Mesenchymal stem cell (in vitro differentiated cells and primary cell): ENCODE data around the gene NAALAD2.

Source experiments
- DNase-seq: peaks from one replicate; pipeline ENCODE4 v3.0.0-alpha.2; 2013
- H2AFZ ChIP-seq: one replicate; pipeline ENCODE4 v1.6.1; 2013; ENCODE audit warnings: low read depth, mild to moderate bottlenecking, control low read depth, inconsistent platforms, low read length, moderate library complexity
- H2AK5ac ChIP-seq: 2 replicates; pipeline ENCODE4 v1.6.1; 2013; ENCODE audit warnings: low read length, moderate library complexity, mild to moderate bottlenecking, inconsistent platforms; ENCODE audit not compliant: severe bottlenecking
- H2BK120ac ChIP-seq: one replicate; pipeline ENCODE4 v1.6.1; 2013; ENCODE audit warnings: low read depth, mild to moderate bottlenecking, inconsistent platforms, low read length, moderate library complexity
- H2BK12ac ChIP-seq, 2 experiments: one replicate each; pipeline ENCODE4 v1.6.1; 2013; ENCODE audit warnings: inconsistent platforms in 2 of 2, low read length in 2 of 2, mild to moderate bottlenecking in 2 of 2, moderate library complexity in 2 of 2, control low read depth in 1 of 2
- H2BK15ac ChIP-seq: one replicate; pipeline ENCODE4 v1.6.1; 2013; ENCODE audit warnings: mild to moderate bottlenecking, low read depth, inconsistent platforms; ENCODE audit not compliant: poor library complexity, severe bottlenecking
- H2BK5ac ChIP-seq: 2 replicates; pipeline ENCODE4 v1.6.1; 2013; ENCODE audit warnings: low read depth, mild to moderate bottlenecking, low read length, control low read depth, inconsistent platforms; ENCODE audit not compliant: poor library complexity, severe bottlenecking
- H3K14ac ChIP-seq, 2 experiments: one replicate each; pipeline ENCODE4 v1.6.1; 2013; ENCODE audit warnings: inconsistent platforms in 2 of 2, low read length in 2 of 2, control low read depth in 1 of 2, mild to moderate bottlenecking in 1 of 2, moderate library complexity in 1 of 2
- H3K18ac ChIP-seq, 2 experiments: one replicate each; pipeline ENCODE4 v1.6.1; 2013; ENCODE audit warnings: inconsistent platforms in 2 of 2, low read length in 2 of 2, control low read depth in 1 of 2, low read depth in 1 of 2, mild to moderate bottlenecking in 1 of 2
- H3K23ac ChIP-seq, 2 experiments: one replicate each; pipeline ENCODE4 v1.6.1; 2013; ENCODE audit warnings: inconsistent platforms in 2 of 2, low read length in 2 of 2, mild to moderate bottlenecking in 2 of 2, moderate library complexity in 2 of 2, control low read depth in 1 of 2
- H3K27ac ChIP-seq: 2 replicates; pipeline ENCODE4 v1.5.1; 2013; ENCODE audit warnings: mild to moderate bottlenecking, moderate library complexity, low read length, control low read depth, inconsistent platforms; ENCODE audit not compliant: poor library complexity, severe bottlenecking
- H3K27me3 ChIP-seq, 2 experiments: 2 replicates each; pipeline versions ENCODE4 v1.6.1 to v1.7.0; 2013; ENCODE audit warnings: low read length in 2 of 2, mild to moderate bottlenecking in 2 of 2, moderate library complexity in 2 of 2, control low read depth in 1 of 2, inconsistent platforms in 1 of 2; ENCODE audit not compliant: control insufficient read depth in 1 of 2, insufficient read depth in 1 of 2
- H3K36me3 ChIP-seq, 2 experiments: 2 replicates each; pipeline versions ENCODE4 v1.6.1 to v1.7.0; 2013; ENCODE audit warnings: low read length in 2 of 2, control low read depth in 1 of 2, inconsistent platforms in 1 of 2, low read depth in 1 of 2, mild to moderate bottlenecking in 1 of 2; ENCODE audit not compliant: insufficient read depth in 2 of 2, control insufficient read depth in 1 of 2
- H3K4ac ChIP-seq, 2 experiments: one replicate each; pipeline ENCODE4 v1.6.1; 2013; ENCODE audit warnings: inconsistent platforms in 2 of 2, low read length in 2 of 2, mild to moderate bottlenecking in 2 of 2, moderate library complexity in 2 of 2, control low read depth in 1 of 2, low read depth in 1 of 2
- H3K4me1 ChIP-seq: 2 replicates; pipeline ENCODE4 v1.6.1; 2013; ENCODE audit warnings: low read depth, low read length, control low read depth; ENCODE audit not compliant: control insufficient read depth, insufficient read depth
- H3K4me2 ChIP-seq: 2 replicates; pipeline ENCODE4 v1.6.1; 2013; ENCODE audit warnings: low read length, mild to moderate bottlenecking, inconsistent platforms; ENCODE audit not compliant: poor library complexity, severe bottlenecking
- H3K4me3 ChIP-seq, 2 experiments: 2 replicates each; pipeline versions ENCODE4 v1.5.1 to v1.7.0; 2013; ENCODE audit warnings: low read length in 2 of 2, mild to moderate bottlenecking in 2 of 2, control low read depth in 1 of 2, low read depth in 1 of 2; ENCODE audit not compliant: insufficient read depth in 1 of 2
- H3K79me1 ChIP-seq: replicated peaks from 2 replicates; pipeline ENCODE4 v1.6.1; 2013; ENCODE audit warnings: mild to moderate bottlenecking, control low read depth, low read length, inconsistent platforms; ENCODE audit not compliant: poor library complexity, severe bottlenecking
- H3K9ac ChIP-seq: 2 replicates; pipeline ENCODE4 v1.7.0; 2013; ENCODE audit warnings: mild to moderate bottlenecking, low read length, moderate library complexity
- H3K9me3 ChIP-seq: 2 replicates; pipeline ENCODE4 v1.7.0; 2013; ENCODE audit warnings: mild to moderate bottlenecking, low read length; ENCODE audit not compliant: control insufficient read depth
- H4K8ac ChIP-seq: one replicate; pipeline ENCODE4 v1.6.1; 2013; ENCODE audit warnings: inconsistent platforms, mild to moderate bottlenecking, low read length, moderate library complexity
- H4K91ac ChIP-seq: one replicate; pipeline ENCODE4 v1.6.1; 2013; ENCODE audit warnings: mild to moderate bottlenecking, low read length, inconsistent platforms
- WGBS: methylation state at CpG from one replicate; pipeline ENCODE4 v1.1.7; 2013; ENCODE audit warnings: mixed read lengths; 5-methylcytosine and 5-hydroxymethylcytosine counted together

NAALAD2 gene

GRCh38 chr11:90124371-90124770, 10.1 kb upstream of the NAALAD2 start:
- Histone ChIP-seq H3K27ac (no peak overlapping the region), H3K4ac (no peak overlapping the region), H3K9me3 (no peaks in the 10 kb centered on the region), H3K9ac (no peak overlapping the region), H2BK15ac (no peak overlapping the region), H3K79me1 (no peaks in the 10 kb centered on the region), H2BK120ac (no peak overlapping the region), H3K4me3 (no peak overlapping the region), H4K8ac (no peak overlapping the region), H3K23ac (no peak overlapping the region), H3K18ac (no peak overlapping the region), H3K36me3 (no peaks in the 10 kb centered on the region), H3K14ac (no peak overlapping the region), H3K4me1 (no peaks in the 10 kb centered on the region), H2BK12ac (no peak overlapping the region), H2AK5ac (no peak overlapping the region), H2BK5ac (no peak overlapping the region), H2AFZ (no peak overlapping the region), H3K4me2 (no peak overlapping the region), H3K27me3 (peaks cover 0 to 2% of the 10 kb centered on the region in 2 experiments), H4K91ac (no peak overlapping the region)
- no peak for DNase-seq
- WGBS = no CpG with 5 or more reads among the region's 1 CpG

DNA sequence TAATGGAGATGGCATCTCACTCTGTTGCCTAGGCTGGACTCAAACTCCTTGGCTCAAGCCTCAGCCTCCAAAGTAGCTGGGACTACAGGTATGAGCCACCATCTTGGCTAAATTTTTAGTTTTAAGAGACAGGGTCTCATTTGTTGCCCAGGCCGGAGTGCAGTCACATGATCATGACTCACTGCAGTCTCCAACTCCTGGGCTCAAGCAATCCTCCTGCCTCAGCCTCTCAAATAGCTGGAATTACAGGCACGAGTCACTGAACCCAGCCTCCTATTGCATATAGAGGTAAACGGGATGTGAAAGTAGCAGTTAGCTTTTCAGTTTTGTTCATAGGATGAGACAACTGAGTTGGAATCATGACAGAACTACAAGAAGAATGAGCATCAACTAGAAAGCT, 9.5 kb upstream of the NAALAD2 start:
- WGBS = 70% methylated on average over 3 of the region's 3 CpGs
- no peak overlapping the region for H3K14ac ChIP-seq
- no peaks in the 10 kb centered on the region for H3K4me1 ChIP-seq

GRCh38 chr11:90133560-90134477, 644 bp upstream of the NAALAD2 start:
- no peak overlapping the region for H3K14ac ChIP-seq
- no peak overlapping the region for H2BK12ac ChIP-seq
- no peak overlapping the region for H2BK15ac ChIP-seq
- H3K4me1 ChIP-seq = no peaks in the 10 kb centered on the region
- H2BK120ac ChIP-seq = no peak overlapping the region
- no peak overlapping the region for H4K91ac ChIP-seq
- H3K4me3 ChIP-seq = peak overlapping the region; percentile 69 to 87
- peak overlapping the region; percentile 38 for H3K27ac ChIP-seq
- no peaks in the 10 kb centered on the region for H3K9me3 ChIP-seq
- H2BK5ac ChIP-seq = no peak overlapping the region
- H3K27me3 ChIP-seq = no peaks in the 10 kb centered on the region
- no peaks in the 10 kb centered on the region for H3K36me3 ChIP-seq
- H3K9ac ChIP-seq = peak overlapping the region; percentile 85
- DNase-seq = no peak
- no peak overlapping the region for H3K23ac ChIP-seq
- peak overlapping the region; percentile 64 to 89 for H3K18ac ChIP-seq
- H3K4me2 ChIP-seq = peak overlapping the region; percentile 84
- H2AFZ ChIP-seq = peak overlapping the region; percentile 76
- H3K79me1 ChIP-seq = peaks cover under 1% of the 10 kb centered on the region
- 7% methylated on average over 11 of the region's 11 CpGs for WGBS
- peak overlapping the region in 1 of 2 experiments; percentile 75 for H3K4ac ChIP-seq
- H4K8ac ChIP-seq = peak overlapping the region; percentile 80
- H2AK5ac ChIP-seq = no peak overlapping the region

More for the DNA sequence above, 9.5 kb upstream of the NAALAD2 start:
- Histone ChIP-seq H3K4ac (no peak overlapping the region), H2BK120ac (no peak overlapping the region), H3K36me3 (no peaks in the 10 kb centered on the region), H3K79me1 (no peaks in the 10 kb centered on the region), H2AFZ (no peak overlapping the region), H2AK5ac (no peak overlapping the region), H3K4me2 (no peak overlapping the region), H2BK15ac (no peak overlapping the region), H3K27me3 (peaks cover 0 to 2% of the 10 kb centered on the region in 2 experiments), H4K8ac (no peak overlapping the region), H3K27ac (no peak overlapping the region), H3K23ac (no peak overlapping the region), H4K91ac (no peak overlapping the region), H3K18ac (no peak overlapping the region), H2BK5ac (no peak overlapping the region), H3K9ac (no peak overlapping the region), H3K9me3 (no peaks in the 10 kb centered on the region), H3K4me3 (no peak overlapping the region), H2BK12ac (no peak overlapping the region)
- DNase-seq = no peak

- no peaks in the 10 kb centered on the region for H3K36me3 ChIP-seq
- no peak overlapping the region for H2BK15ac ChIP-seq
- H2BK120ac ChIP-seq = no peak overlapping the region
- H3K27ac ChIP-seq = peak overlapping the region; percentile 36
- H2BK5ac ChIP-seq = no peak overlapping the region
- H3K4me1 ChIP-seq = no peaks in the 10 kb centered on the region
- no peak overlapping the region for H3K14ac ChIP-seq
- H3K4ac ChIP-seq = no peak overlapping the region
- H4K8ac ChIP-seq = no peak overlapping the region
- no peak overlapping the region for H3K18ac ChIP-seq
- peak overlapping the region; percentile 84 for H3K4me2 ChIP-seq
- H2AK5ac ChIP-seq = no peak overlapping the region
- peak overlapping the region; percentile 85 for H3K9ac ChIP-seq
- H3K79me1 ChIP-seq = peaks cover 2% of the 10 kb centered on the region
- H3K27me3 ChIP-seq = no peaks in the 10 kb centered on the region
- H2BK12ac ChIP-seq = no peak overlapping the region
- peak overlapping the region; percentile 69 to 87 for H3K4me3 ChIP-seq
- DNase-seq = no peak
- H4K91ac ChIP-seq = no peak overlapping the region
- no peak overlapping the region for H2AFZ ChIP-seq
- H3K9me3 ChIP-seq = no peaks in the 10 kb centered on the region
- no peak overlapping the region for H3K23ac ChIP-seq
- WGBS = 0% methylated on average over 1 of the region's 5 CpGs
These were observed 553 bp downstream of the NAALAD2 start for GRCh38 chr11:90135016-90135415.
